HFF-Myc (cell line): ENCODE measurements around the gene PDIA5.

Experiments
- DNase-seq: peaks from one replicate; pipeline ENCODE4 v3.0.0-alpha.2; 2011; ENCODE audit warnings: low read depth; ENCODE audit errors: extremely low read depth
- H3K4me3 ChIP-seq: replicated peaks from 2 replicates; pipeline ENCODE4 v1.5.1; 2011; ENCODE audit warnings: low read depth, mild to moderate bottlenecking, control low read depth, low read length
- TF ChIP-seq, protein P1 (sequence below): IDR thresholded peaks from 2 replicates; pipeline ENCODE4 v1.5.1; 2012; ENCODE audit warnings: mild to moderate bottlenecking, low read depth, low read length, control low read depth; ENCODE audit errors: missing control alignments

The PDIA5 gene

DNA sequence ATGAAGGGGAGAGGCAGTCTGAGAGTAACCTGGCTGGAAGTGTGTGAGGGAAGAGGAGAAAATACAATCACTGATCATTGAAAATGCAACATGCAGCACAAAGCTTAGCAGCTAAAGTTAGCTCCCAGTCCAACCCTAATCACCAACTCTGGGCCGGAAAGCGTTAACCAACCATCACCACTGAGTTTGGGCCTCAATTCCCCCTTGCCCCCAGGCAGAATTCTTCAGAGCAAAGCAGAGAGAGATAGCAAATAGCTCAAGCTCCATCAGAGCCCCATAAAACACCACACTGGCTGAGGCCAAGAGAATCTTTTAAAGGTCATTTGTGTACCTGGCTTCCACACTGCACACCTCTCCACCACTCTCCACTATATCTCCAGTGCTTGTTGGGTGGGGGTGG, 16.2 kb upstream of the PDIA5 start:
- no peak overlapping the region for H3K4me3 ChIP-seq
- TF ChIP-seq, protein P1, sequence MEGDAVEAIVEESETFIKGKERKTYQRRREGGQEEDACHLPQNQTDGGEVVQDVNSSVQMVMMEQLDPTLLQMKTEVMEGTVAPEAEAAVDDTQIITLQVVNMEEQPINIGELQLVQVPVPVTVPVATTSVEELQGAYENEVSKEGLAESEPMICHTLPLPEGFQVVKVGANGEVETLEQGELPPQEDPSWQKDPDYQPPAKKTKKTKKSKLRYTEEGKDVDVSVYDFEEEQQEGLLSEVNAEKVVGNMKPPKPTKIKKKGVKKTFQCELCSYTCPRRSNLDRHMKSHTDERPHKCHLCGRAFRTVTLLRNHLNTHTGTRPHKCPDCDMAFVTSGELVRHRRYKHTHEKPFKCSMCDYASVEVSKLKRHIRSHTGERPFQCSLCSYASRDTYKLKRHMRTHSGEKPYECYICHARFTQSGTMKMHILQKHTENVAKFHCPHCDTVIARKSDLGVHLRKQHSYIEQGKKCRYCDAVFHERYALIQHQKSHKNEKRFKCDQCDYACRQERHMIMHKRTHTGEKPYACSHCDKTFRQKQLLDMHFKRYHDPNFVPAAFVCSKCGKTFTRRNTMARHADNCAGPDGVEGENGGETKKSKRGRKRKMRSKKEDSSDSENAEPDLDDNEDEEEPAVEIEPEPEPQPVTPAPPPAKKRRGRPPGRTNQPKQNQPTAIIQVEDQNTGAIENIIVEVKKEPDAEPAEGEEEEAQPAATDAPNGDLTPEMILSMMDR: no peak
- no peak for DNase-seq

DNA sequence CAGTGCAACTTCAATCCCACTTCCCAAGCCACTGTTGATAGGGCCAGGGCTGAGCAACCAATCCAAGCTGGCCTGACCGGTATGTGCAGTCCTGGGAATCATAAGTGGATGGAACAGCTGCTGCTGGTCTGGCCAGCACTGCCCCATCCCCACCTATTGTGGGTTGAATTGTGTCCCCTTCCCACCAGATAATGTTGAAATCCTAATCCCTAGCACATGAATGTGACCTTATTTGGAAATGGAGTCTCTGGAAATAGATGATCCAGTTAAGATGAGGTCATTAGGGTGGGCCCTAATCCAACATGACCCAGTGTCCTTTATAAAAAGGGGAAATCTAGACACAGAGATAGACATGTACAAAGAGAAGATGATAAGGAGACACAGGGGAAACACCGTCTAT, 13.7 kb upstream of the PDIA5 start:
- no peak overlapping the region for H3K4me3 ChIP-seq
- TF ChIP-seq, protein P1: no peak
- no peak for DNase-seq

DNA sequence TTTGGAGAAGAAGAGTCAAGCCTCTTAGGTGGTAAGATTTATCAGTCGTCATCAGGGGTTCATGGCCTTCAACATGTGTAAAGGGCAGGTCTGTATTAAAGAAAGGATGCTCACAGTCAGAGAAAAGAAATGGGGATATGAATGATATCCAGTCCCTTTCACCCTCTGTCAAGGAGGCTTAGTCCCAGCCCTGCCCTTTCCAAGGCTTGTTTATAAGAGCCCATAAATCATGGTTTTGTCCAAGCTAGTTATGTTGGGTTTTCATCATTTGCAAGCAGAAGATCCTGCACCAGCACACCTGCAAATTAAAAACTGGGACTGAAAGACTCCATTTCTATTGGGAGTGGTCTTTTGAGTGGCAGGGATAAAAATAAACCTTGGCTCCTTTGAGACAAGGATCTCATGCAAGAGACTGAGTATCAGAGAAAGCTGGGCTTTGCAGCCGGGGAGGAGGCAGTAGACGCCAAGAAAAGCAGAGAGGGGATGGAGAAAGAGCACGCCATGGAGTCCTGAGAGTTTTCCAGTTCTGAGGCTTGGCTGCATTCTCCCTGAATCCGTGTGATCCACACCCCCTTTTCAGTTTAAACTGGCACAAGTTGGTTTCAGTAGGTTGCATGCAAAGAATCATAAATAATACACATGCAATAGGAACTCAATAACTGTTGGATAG, 12.6 kb upstream of the PDIA5 start:
- TF ChIP-seq, protein P1: no peak
- H3K4me3 ChIP-seq: no peak overlapping the region
- no peak for DNase-seq

DNA sequence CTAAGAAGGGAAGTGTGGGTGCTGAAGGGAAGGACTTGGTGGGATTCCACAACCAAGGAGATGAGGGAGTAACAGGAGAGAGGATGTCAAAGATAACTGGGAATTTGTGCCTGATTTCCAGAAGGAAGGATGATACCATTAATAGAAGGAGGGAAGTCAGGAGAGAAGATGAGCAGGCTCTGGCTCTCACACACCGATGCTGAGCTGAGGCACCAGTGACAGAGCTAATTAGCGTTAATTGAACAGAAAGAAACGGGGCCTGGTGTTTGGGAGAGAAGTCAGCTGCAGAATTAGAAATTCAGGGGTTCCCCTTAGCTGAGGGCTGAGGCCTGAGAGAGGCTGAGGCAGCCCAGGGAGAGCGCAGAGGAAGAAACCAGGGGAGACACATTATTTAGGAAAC, 11.9 kb upstream of the PDIA5 start:
- TF ChIP-seq, protein P1: no peak
- DNase-seq: no peak
- H3K4me3 ChIP-seq: no peak overlapping the region

DNA sequence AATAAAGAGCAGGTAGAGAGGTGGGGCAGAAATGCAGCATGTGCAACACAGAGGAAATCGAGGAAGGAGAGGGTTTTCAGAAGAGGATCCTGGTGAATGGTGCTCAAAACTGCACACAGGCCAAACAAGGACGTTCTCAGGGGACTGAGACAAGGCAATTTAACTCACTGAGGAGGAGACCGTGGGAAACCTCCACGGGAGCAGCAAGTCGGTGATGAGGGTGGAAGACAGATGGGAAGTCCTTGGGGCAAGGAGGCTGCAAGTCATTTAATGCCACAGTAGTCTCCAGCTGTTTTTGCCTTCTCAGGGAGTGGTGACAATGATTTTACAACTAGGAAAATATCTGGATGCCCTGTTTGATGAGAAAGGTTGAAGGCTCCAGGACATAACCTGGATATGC, 11.5 kb upstream of the PDIA5 start:
- no peak for DNase-seq
- TF ChIP-seq, protein P1: no peak

DNA sequence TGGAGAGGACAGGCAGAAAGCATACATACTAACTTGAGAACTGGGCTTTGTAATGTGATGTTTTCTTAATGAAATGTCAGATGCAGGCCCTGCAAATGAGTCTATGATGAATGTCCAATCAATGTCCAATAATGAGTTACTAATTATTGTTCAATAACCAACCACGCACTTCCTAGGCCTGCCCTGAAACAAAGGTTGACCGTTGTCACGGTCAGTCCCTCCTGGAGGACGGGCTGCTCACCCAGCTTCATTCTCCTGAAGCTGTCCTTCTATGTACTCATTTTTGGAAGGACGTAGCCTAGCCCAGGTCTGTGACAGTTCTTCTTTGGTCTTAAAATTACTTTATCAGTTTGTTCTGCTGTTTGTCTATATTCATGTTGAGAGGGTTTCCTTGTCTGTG, 8.3 kb upstream of the PDIA5 start:
- no peak overlapping the region for H3K4me3 ChIP-seq
- TF ChIP-seq, protein P1: no peak
- DNase-seq: no peak

More for the DNA sequence above, 11.5 kb upstream of the PDIA5 start:
- no peak overlapping the region for H3K4me3 ChIP-seq

DNA sequence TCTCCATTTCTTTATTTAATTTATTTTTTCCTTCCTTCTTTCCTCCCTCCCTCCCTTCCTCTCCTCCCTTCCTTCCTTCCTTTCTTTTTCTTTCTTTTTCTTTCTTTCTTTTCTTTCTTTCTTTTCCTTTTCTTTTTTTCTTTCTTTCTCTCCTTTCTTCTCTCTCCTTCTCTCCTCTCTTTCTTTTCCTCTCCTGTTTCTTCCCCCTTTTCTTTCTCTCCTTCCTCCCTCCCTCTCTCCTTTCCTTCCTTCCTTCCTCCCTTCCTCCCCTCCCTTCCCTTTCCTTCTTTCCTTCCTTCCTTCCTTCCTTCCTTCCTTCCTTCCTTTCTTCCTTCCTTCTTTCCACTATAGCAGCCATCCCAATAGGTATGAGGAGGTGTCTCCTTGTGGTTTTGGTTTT, 6.8 kb upstream of the PDIA5 start:
- TF ChIP-seq, protein P1: no peak
- no peak overlapping the region for H3K4me3 ChIP-seq
- no peak for DNase-seq
